Measurements from ENCODE around the gene C1orf56. TPM values are rescaled to one million over a fixed set of nuclear protein-coding genes. Genes with fewer than 3 reads are reported as not detected.

The C1orf56 gene, protein sequence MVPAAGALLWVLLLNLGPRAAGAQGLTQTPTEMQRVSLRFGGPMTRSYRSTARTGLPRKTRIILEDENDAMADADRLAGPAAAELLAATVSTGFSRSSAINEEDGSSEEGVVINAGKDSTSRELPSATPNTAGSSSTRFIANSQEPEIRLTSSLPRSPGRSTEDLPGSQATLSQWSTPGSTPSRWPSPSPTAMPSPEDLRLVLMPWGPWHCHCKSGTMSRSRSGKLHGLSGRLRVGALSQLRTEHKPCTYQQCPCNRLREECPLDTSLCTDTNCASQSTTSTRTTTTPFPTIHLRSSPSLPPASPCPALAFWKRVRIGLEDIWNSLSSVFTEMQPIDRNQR
- total RNA-seq: 1.1 and 1.4 TPM in 2 replicates

DNA sequence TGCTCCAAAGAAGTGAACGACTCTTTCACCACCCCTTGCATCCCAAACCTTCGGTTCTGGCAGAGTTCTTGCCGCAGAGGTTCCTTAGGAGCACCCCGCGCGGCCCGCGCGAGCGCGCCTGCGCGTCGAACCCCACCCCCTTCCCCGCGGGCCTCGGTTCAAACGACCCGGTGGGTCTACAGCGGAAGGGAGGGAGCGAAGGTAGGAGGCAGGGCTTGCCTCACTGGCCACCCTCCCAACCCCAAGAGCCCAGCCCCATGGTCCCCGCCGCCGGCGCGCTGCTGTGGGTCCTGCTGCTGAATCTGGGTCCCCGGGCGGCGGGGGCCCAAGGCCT, at the start of gene C1orf56:
Gene C1orf56, plus strand, starts transcription at position 161 of the 334 bp plus-strand sequence. Its CDS starts 97 bp downstream, at position 258.
- peak; percentile 64 for DNase-seq

DNA sequence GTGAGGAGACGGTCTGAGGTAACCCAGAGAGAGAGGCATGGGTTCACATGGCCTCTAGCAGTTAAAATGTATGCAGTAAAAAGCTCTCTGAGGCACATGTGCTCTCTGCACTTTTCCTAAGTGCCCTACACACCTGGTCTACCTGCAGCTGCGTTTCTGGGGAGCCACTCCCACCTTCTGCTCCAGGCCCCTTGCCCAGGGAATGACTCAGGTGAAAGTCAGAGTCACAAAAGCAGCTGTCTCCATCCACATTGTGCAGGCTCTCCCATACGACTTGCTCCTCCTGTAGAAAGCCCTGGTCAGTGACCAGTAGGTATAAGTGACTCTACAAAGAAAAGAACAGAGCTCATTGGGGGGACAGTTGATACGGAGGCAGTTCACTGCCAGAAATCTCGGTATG, 49.6 kb upstream of the C1orf56 start:
- no peak for DNase-seq

DNA sequence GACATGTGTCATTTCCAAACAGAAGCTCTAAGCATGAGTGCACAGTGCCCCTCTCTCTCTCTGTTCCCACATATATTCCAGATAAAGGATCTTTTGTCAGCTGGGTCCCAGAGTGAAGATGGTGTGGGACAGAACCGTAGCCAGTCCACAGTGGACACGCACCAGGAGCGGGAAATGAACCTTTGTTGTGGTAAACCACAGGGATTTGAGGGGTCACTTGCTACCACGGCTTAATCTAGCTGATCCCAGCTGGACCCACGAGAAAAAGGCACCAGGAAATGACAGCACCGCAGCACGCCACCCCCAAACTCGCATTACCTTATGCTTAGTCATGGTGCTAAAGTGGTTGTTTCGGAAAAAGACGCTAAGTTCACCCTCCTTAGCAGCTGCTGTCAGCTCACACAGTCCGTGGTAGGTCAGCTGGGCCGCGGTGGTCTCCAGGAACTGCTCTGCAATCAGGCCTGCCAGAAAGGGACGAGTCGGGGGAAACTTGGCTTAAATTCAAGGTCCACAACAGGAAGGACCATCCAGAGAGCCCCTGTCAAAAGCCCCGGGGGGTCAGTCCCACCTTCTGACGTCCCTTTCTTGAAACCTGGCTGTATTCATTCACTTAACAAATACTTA, 48.4 kb upstream of the C1orf56 start:
- DNase-seq: peak; percentile 93

DNA sequence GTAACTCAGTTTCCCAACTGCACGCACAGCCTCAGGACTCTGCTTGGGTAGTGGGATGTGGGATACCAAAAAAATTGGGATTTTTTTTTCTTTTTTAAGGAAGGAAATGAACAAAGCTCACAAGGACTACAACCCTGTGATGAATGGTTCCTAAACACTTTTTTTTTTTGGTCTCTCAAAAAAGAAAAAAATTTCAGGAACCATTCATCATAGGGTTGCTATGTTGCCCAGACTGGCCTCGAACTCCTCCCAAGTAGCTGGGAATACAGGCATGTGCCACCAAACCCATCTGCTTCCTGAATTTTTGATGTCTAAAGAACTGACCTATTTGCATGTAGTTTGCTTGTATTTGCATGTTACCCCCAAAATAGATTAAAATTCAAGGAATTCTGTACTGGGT, 47.6 kb upstream of the C1orf56 start:
- no peak for DNase-seq

DNA sequence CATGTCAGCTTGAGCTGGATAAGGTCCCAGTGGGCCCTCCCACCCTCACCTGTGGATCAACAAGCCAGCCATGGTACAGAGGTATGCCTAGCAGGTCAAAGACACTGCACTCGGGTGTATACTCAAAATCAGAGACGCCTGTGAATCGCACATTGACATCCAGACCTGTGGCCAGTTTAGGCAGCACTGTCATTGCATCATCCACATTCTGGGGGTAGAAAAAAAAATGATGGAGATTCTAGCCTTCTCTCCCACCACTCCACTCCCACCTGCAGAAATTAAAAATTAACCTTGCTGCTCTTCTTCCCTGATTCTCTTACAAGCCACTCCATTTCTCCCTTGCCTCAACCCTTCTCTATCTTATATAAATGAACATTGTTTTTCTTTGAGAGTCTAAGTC, 47.1 kb upstream of the C1orf56 start:
- DNase-seq: no peak

DNA sequence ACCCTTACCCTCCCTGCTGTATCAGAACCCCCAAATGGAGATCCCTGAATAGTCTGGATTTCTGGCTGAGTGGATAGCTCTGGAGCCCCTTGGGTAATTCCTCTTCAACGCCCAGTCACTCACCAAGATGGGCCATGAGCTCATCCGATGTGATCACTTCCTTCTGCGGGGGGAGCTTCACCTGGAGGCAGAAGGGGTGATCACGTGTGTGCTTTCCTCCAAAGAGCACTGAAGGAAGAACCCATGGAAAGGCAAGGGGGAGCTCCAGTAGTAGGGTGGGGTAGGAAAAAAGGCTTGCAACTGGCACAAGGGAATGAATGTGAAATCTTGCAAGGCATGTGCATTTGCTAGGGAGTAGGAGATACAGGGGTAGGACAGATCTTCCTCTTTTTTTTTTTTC, 45.9 kb upstream of the C1orf56 start:
- peak; percentile 49 for DNase-seq

DNA sequence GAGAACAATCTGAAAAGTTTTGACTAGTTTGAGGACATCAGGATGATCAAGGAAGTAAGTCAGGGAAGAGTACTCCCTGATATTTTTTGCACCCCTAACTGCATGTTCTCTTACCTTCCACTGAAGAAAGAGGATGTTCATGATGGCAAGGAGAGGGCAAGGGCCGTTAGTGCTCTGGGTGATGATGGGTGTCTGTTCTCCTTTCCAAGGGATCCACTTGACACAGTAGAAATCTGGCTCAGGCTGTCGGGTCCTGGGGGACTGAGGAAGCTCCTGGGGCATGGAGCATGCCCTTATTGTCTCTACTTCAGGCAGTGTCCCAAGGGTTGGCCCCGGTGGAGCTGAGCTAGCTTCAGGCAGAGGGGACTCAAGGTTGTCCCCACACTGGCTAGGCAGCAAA, 45.5 kb upstream of the C1orf56 start:
- no peak for DNase-seq

DNA sequence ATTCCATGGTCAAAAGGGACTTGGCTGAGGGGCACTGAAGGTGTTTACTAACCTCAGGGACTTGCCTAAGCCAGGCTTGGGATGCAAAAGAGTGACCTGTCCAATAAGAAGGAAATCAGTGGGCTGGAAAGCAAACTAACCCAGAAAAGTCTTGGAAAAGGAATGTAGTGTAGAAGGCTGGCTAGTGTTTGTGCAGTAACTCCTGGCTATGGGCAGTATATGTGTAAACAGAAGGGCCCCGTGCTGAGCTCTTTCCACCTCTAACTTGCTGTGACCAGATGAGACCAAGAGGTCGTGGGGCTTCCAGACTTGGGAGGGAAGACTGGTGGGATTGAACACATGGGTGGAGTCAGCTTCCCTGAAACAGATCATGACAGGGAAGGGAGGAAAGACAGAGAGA, 44.9 kb upstream of the C1orf56 start:
- DNase-seq: no peak

DNA sequence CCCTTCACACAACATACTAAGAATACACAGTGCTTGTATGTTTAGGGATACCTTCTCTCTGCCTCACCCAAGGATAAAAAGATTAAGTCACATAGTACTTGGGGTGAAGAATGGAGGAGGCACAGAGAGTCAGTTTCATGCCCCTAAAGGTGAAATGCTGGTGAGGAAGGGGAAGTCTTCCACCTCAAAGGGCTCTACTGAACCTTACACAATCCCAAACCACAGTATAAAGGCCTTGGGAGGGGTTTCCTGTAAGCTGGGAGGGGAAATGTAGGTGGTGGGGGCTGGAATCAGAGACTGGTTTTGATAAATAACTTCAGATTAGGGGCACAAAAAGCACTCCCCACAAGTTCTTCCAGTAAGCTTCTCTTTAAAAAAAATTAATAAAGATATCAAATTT, 44.4 kb upstream of the C1orf56 start:
- no peak for DNase-seq

DNA sequence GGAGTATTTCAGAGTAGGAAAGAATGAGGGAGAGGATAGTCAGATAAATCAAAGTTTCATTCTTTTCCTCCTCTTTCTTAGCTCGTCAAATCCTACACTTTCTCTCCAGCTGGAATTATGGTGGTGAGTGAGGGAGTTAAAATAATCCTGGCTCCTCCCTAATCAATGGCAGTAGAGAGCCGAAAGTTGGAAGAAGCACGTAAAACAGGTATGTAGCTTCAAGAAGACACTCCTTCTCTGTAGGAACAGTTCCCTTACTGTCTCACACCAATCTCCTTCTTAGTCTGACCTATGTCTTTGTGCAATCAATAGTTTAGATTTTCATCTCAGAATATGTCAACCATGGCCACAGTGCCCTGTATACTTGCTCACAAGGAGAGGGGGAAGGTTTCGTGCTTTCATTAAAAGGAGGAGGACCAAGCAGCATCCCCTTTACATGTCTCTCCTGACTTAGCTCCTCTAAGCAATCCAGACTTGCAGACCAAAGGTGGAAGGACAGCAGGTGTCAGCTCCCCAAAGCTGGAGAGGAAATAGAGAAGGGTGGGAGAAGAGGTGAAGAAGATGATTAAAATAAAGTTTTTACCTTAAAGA, 41.7 kb upstream of the C1orf56 start:
- peak; percentile 25 for DNase-seq

DNA sequence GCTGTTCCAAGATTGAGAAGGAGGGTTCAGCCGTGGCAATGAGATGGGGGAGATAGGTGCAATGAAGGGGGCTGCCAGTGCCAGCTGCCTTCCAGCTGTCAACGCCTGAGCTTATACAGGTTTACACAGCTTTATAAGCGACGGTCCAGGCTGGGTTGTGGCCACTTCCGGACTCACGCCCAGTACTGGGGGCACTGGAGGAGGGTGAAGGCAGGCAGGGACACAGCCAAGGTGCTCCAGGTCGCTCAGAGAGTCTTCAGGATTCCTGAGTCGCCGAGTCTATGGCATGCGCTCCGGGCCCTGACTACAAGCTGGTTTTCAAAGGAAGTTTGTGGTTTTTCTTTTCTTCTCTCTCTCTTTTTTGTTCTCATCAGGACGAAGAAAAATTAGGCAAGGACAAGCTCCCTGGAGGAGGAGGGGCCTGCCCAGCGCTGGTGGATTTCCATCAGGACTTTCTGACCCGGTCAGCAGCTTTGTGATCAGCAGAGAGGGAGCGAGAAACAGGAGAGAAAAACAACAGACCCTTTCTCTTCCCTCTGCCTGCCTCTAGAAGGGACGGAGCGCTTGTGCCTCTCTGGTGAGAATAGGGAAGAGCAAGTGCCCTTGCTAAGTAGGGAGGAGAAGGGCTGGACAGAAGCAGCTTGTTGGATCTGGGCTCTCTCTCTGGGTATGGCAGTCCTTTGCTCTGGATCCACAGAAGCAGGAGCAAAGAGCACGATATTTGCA, 41.1 kb upstream of the C1orf56 start, which contains the start of gene MINDY1:
Gene MINDY1, minus strand, starts transcription at position 576 of the 726 bp plus-strand sequence. CDS start 4,285 bp downstream, outside the sequence.
- DNase-seq: peak; percentile 90

DNA sequence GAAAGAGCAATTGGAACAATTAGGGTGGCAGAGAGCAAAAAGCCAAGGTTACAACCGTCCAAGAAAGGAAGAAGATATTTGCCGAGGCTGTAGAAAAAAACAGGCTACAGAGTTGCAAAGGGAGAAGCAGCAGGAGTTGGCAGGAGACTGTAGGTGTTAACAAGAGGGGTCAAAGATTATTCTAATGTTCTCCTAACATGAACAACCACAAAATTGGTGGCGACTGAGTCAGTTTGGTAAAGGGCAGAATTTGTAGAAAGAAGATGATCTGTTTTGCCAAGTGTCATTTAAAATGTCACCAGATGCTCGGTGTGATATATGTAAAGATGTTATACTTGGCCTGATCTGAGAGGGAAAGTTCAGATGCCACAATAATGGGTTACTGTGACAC, 39.7 kb upstream of the C1orf56 start:
- DNase-seq: no peak

DNA sequence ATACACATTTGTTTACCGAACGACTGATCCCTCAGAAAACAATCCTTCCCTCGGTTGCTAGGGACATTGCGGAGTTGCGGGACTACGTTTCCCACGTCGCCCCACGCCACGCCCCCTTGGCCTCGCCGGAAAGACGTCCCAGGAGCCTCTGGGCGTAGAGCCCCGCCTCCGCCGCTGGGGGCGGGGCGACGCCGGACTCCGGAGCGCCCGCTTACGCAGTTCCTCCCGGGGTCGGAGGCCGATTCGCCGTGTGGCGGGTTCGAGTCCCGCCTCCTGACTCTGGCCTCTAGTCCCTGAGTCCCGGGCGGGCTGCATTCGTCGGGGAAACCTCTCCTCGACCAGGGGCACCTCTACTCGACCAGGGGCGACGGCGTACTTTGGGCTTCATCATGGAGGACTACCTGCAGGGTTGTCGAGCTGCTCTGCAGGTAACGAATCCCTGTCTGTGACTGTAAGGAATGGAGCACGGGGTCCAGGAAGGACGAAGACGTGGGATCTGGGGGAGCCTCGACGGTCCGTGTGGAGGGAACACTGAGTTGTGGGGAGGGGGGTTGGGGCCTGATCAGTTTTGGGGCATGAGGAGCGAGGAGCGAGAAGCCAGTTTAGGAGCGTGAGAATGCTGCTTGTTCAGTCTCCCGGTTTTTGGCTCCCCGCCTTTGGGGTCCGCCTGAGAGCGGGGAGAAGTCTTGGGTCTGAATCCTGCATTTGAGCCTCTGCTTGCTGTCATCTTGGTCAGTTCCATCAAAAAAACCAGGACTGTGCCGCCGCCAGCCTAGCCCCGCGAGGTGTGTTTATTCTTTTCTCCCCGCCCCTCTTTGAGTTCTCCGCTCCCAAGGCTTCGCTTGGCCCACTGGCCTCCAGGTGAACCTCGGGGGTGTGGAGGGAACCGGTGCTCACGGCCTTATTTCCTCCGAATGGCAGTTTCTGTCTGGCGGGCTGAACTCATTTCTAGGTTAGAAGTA, 39.0 kb upstream of the C1orf56 start, which contains the start of gene PRUNE1:
Gene PRUNE1, plus strand, starts transcription at position 206 of the 962 bp plus-strand sequence. Its CDS starts 184 bp downstream, at position 390.
- DNase-seq: peak; percentile 99

DNA sequence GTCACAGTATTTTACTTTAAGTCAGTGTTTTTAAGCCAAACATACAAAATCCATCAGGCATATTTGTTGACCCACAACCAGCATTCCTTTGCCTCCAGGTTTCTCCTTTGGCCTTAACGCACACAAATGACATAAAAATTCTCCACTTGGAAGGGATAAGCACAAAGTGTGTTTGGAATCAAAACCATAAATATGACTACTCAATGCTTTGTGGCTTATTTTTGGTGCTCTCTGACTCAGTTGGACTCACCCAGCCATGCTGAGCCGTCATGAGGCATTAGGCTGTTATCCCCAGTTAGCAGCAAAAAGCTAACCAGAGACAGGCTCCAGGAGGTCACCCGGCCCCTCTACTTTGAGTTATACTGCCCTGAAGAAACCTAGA, 38.4 kb upstream of the C1orf56 start:
- no peak for DNase-seq

DNA sequence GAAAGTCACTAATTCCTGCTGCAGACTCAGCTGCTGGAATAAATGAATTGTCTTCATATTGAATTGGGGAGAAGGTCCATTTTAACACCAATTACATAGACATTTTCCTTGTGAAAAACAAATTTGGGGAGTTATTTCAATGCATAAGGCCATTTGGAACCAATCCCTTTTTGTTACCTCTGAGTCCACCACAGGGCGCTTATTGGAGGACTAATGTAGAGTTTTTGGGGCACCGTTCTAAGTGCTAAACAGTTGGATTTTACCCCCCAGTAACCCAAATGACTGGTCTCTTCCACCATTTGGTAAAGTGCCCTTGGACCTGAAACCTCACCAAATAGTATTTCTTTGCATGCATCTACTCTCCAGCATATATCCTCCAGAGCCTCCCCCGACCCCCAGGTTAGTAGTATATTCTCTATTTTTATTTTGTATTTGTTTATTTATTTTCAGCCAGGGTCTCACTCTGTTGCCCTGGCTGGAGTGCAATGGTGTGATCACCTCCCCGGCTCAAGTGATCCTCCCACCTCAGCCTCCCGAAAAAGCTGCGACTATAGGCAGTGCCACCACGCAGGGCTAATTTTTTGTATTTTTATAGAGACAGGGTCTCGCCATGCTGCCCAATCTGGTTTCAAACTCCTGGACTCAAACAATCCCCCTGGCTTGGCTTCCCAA, 37.7 kb upstream of the C1orf56 start:
- no peak for DNase-seq

DNA sequence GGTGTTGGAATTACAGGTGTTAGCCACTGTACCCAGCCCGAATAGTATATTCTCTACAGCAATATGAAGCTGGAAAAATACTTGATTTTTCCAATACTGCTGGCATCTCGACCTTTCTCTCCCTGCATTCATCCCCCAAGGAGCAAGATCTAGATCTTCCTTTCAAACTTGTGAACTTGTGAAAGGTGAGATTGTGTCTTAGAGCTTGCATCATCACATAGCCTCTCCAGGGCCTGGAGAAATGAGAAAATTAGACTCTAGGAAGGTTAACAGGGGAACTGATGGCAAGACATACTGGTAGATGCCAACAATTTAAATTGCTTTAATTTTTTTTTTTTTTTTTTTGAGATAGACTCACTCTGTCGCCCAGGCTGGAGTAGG, 37.2 kb upstream of the C1orf56 start:
- no peak for DNase-seq

DNA sequence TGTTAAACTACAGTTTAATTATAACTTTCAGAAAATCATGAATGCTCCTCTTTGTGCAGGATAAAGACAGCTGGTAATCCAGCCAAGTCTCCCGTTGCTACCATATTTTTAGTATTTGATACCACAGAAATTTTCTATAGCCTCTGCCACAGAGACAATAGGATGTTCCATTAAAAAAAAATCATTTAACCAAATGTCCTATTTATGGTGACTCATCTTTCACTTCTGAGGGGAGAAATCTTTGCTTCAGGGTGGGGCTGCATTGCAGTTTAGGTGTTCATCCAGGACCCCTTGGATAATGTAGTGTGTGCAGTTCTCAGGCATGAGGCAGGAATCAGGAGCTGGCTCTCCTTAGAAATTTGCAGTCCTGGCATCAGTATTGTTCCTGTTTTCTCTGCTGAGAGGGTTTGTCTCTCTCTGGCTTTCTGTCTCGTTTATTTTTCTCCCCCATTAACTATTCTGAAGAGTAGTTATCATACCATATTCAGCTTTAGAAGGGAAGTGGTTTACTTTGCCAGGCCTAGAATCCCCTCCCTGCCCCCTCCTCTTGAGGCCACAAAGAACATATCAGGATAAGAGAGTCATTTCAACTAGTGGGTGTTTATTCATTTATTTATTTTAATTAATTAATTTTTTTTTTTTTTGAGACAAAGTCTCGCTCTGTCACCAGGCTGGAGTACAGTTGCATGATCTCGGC, 36.2 kb upstream of the C1orf56 start:
- no peak for DNase-seq

DNA sequence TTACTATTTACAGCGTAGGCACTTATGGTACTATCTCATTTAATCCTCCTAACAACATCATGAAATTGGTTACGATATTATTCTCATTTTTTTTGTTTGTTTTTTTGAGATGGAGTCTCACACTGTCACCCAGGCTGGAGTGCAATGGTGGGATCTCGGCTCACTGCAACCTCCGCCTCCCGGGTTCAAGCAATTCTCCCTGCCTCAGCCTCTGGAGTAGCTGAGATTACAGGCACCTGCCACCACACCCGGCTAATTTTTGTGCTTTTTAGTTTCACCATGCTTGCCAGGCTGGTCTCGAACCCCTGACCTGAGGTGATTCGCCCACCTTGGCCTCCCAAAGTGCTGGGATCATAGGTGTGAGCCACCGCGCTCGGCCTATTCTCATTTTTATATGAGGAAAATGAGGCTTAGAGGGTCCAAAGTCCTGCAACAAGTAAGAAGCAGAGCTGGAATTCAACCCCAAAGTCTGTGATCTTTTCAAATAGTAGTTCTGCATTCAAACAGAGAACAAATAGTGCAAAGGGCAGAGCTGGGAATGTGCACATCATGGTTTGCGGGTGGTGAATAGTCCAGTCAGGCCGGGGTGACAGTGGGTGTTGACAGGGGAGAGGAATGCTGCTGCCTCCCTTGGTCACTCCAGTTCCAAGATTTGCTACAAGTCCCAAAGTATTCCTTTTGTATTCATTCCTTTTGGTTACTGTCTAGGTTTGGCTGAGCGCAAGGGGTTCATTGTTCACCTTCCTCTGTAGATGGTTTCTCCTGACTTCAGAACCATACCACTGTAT, 34.7 kb upstream of the C1orf56 start:
- DNase-seq: no peak

DNA sequence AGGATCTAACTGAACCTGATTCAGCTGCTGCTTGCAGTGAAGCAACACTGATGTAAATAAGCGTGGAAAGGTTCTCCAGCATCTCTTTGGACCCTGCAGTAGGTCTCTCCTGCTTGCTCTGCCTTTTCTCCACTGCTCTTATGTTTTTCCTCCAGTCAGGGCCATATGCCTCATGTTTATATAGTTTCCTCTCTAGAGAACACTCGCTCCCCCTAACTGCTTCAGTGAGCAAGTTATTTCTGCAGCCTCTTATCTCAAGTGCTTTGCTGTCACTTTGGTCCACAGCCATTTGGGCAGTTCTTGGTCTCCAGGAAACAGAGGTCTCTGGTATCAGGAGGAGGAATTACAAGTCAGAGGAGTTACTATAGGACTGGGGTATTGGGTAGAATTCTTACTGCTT, 34.0 kb upstream of the C1orf56 start:
- no peak for DNase-seq

DNA sequence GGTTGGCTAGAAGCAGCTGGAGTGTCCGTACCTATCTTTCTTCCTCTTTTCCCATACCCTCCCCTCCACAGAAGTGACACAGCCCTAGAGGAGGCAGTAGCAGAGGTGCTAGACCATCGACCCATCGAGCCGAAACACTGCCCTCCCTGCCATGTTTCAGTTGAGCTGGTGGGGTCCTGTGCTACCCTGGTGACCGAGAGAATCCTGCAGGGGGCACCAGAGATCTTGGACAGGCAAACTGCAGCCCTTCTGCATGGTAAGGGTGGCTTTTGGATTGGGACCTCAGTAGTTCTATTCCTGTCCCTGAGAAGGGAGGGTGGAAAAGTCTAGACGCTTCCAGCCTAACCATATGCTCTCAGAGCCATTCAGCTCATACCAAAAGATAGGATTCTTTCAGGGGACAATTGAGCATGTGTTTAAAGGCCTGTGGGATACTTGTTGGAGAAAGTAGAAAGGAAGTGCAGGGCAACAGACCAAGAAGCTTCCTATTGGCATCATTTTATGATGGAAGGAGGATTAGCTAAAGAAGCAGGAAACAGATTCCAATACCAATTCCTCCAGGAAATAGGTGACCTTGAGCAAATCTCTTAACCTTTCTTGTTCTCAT, 22.9 kb upstream of the C1orf56 start:
- DNase-seq: peak; percentile 89

All from dermis blood vessel endothelial cell (primary cell).